Measurements from ENCODE around the gene APC.

Gene APC

GRCh38 chr5:112866739-112867138 lies 129.1 kb downstream of the APC start:
- no CpG with 5 or more reads among the region's 2 CpGs for WGBS (ENCODE audit: insufficient coverage, insufficient read length)
- no peak for DNase-seq (ENCODE audit: low read depth, low spot score)
- H3K27ac ChIP-seq (ENCODE audit: low read length), result no peak overlapping the region
- no peaks in the 10 kb centered on the region for H3K9me3 ChIP-seq (ENCODE audit: control insufficient read depth, insufficient read depth, low read length)
- no peaks in the 10 kb centered on the region for H3K27me3 ChIP-seq (ENCODE audit: control insufficient read depth, insufficient read depth, low read length)
- no peak overlapping the region for H3K4me3 ChIP-seq (ENCODE audit: low read length)
- peaks cover 14% of the 10 kb centered on the region; the same call in 1 of the 2 replicates for H3K36me3 ChIP-seq (ENCODE audit: control insufficient read depth, insufficient read depth, low read length)
- H3K4me1 ChIP-seq (ENCODE audit: control insufficient read depth, insufficient read depth, low read length), result no peaks in the 10 kb centered on the region

GRCh38 chr5:112867411-112867810 lies 129.7 kb downstream of the APC start:
- H3K36me3 ChIP-seq (ENCODE audit: control insufficient read depth, insufficient read depth, low read length), result peaks cover 14% of the 10 kb centered on the region; the same call in 1 of the 2 replicates
- no peak overlapping the region for H3K27ac ChIP-seq (ENCODE audit: low read length)
- no peak for DNase-seq (ENCODE audit: low read depth, low spot score)
- H3K27me3 ChIP-seq (ENCODE audit: control insufficient read depth, insufficient read depth, low read length), result no peaks in the 10 kb centered on the region
- WGBS (ENCODE audit: insufficient coverage, insufficient read length), result no CpG with 5 or more reads among the region's 5 CpGs
- no peak overlapping the region for H3K4me3 ChIP-seq (ENCODE audit: low read length)
- no peaks in the 10 kb centered on the region for H3K4me1 ChIP-seq (ENCODE audit: control insufficient read depth, insufficient read depth, low read length)
- no peaks in the 10 kb centered on the region for H3K9me3 ChIP-seq (ENCODE audit: control insufficient read depth, insufficient read depth, low read length)

- peaks cover 10% of the 10 kb centered on the region; the same call in 1 of the 2 replicates for H3K36me3 ChIP-seq (ENCODE audit: control insufficient read depth, insufficient read depth, low read length)
- DNase-seq (ENCODE audit: low read depth, low spot score), result no peak
Observed at GRCh38 chr5:112869948-112870347, 132.3 kb downstream of the APC start.

GRCh38 chr5:112870966-112871365 lies 133.3 kb downstream of the APC start:
- no CpG with 5 or more reads among the region's 3 CpGs for WGBS (ENCODE audit: insufficient coverage, insufficient read length)
- peaks cover 10% of the 10 kb centered on the region; the same call in 1 of the 2 replicates for H3K36me3 ChIP-seq (ENCODE audit: control insufficient read depth, insufficient read depth, low read length)
- no peaks in the 10 kb centered on the region for H3K27me3 ChIP-seq (ENCODE audit: control insufficient read depth, insufficient read depth, low read length)
- H3K9me3 ChIP-seq (ENCODE audit: control insufficient read depth, insufficient read depth, low read length), result no peaks in the 10 kb centered on the region
- DNase-seq (ENCODE audit: low read depth, low spot score), result no peak
- H3K4me3 ChIP-seq (ENCODE audit: low read length), result no peak overlapping the region
- no peak overlapping the region for H3K27ac ChIP-seq (ENCODE audit: low read length)
- H3K4me1 ChIP-seq (ENCODE audit: control insufficient read depth, insufficient read depth, low read length), result no peaks in the 10 kb centered on the region

More at GRCh38 chr5:112869948-112870347, 132.3 kb downstream of the APC start:
- Histone ChIP-seq H3K4me1 (ENCODE audit: control insufficient read depth, insufficient read depth, low read length) (no peaks in the 10 kb centered on the region), H3K4me3 (ENCODE audit: low read length) (no peak overlapping the region), H3K27ac (ENCODE audit: low read length) (no peak overlapping the region), H3K9me3 (ENCODE audit: control insufficient read depth, insufficient read depth, low read length) (no peaks in the 10 kb centered on the region), H3K27me3 (ENCODE audit: control insufficient read depth, insufficient read depth, low read length) (no peaks in the 10 kb centered on the region)
- no CpG with 5 or more reads among the region's 3 CpGs for WGBS (ENCODE audit: insufficient coverage, insufficient read length)

GRCh38 chr5:112876362-112876761 lies 138.7 kb downstream of the APC start:
- no peak overlapping the region for H3K27ac ChIP-seq (ENCODE audit: low read length)
- H3K27me3 ChIP-seq (ENCODE audit: control insufficient read depth, insufficient read depth, low read length), result no peaks in the 10 kb centered on the region

GRCh38 chr5:112878101-112878500 lies 140.4 kb downstream of the APC start:
- DNase-seq (ENCODE audit: low read depth, low spot score), result no peak
- Histone ChIP-seq H3K9me3 (ENCODE audit: control insufficient read depth, insufficient read depth, low read length) (no peaks in the 10 kb centered on the region), H3K27me3 (ENCODE audit: control insufficient read depth, insufficient read depth, low read length) (no peaks in the 10 kb centered on the region), H3K4me1 (ENCODE audit: control insufficient read depth, insufficient read depth, low read length) (no peaks in the 10 kb centered on the region; the same call in 1 of the 2 replicates), H3K36me3 (ENCODE audit: control insufficient read depth, insufficient read depth, low read length) (no peaks in the 10 kb centered on the region; the same call in 1 of the 2 replicates), H3K27ac (ENCODE audit: low read length) (no peak overlapping the region), H3K4me3 (ENCODE audit: low read length) (no peak overlapping the region)
- no CpG with 5 or more reads among the region's 4 CpGs for WGBS (ENCODE audit: insufficient coverage, insufficient read length)

More at GRCh38 chr5:112876362-112876761, 138.7 kb downstream of the APC start:
- no peaks in the 10 kb centered on the region; the same call in 1 of the 2 replicates for H3K36me3 ChIP-seq (ENCODE audit: control insufficient read depth, insufficient read depth, low read length)
- no peak overlapping the region for H3K4me3 ChIP-seq (ENCODE audit: low read length)
- DNase-seq (ENCODE audit: low read depth, low spot score), result no peak
- H3K9me3 ChIP-seq (ENCODE audit: control insufficient read depth, insufficient read depth, low read length), result no peaks in the 10 kb centered on the region
- WGBS (ENCODE audit: insufficient coverage, insufficient read length), result no CpG with 5 or more reads among the region's 2 CpGs
- no peaks in the 10 kb centered on the region; the same call in 1 of the 2 replicates for H3K4me1 ChIP-seq (ENCODE audit: control insufficient read depth, insufficient read depth, low read length)

- Histone ChIP-seq H3K27ac (ENCODE audit: low read length) (no peak overlapping the region), H3K4me3 (ENCODE audit: low read length) (no peak overlapping the region), H3K9me3 (ENCODE audit: control insufficient read depth, insufficient read depth, low read length) (no peaks in the 10 kb centered on the region), H3K27me3 (ENCODE audit: control insufficient read depth, insufficient read depth, low read length) (no peaks in the 10 kb centered on the region), H3K36me3 (ENCODE audit: control insufficient read depth, insufficient read depth, low read length) (no peaks in the 10 kb centered on the region; the same call in 1 of the 2 replicates), H3K4me1 (ENCODE audit: control insufficient read depth, insufficient read depth, low read length) (no peaks in the 10 kb centered on the region; the same call in 1 of the 2 replicates)
- no peak for DNase-seq (ENCODE audit: low read depth, low spot score)
- WGBS (ENCODE audit: insufficient coverage, insufficient read length), result no CpG with 5 or more reads among the region's 4 CpGs
Observed at GRCh38 chr5:112878760-112879159, 141.1 kb downstream of the APC start.

GRCh38 chr5:112880219-112880964 lies 142.7 kb downstream of the APC start:
- no peak overlapping the region for H3K4me3 ChIP-seq (ENCODE audit: low read length)
- no CpG with 5 or more reads among the region's 2 CpGs for WGBS (ENCODE audit: insufficient coverage, insufficient read length)
- no peak overlapping the region for H3K27ac ChIP-seq (ENCODE audit: low read length)
- H3K36me3 ChIP-seq (ENCODE audit: control insufficient read depth, insufficient read depth, low read length), result peaks cover 5% of the 10 kb centered on the region; the same call in 1 of the 2 replicates
- no peaks in the 10 kb centered on the region for H3K9me3 ChIP-seq (ENCODE audit: control insufficient read depth, insufficient read depth, low read length)
- no peak for DNase-seq (ENCODE audit: low read depth, low spot score)
- H3K4me1 ChIP-seq (ENCODE audit: control insufficient read depth, insufficient read depth, low read length), result no peaks in the 10 kb centered on the region; the same call in 1 of the 2 replicates
- H3K27me3 ChIP-seq (ENCODE audit: control insufficient read depth, insufficient read depth, low read length), result no peaks in the 10 kb centered on the region

GRCh38 chr5:112883192-112883591 lies 145.5 kb downstream of the APC start:
- no peak for DNase-seq (ENCODE audit: low read depth, low spot score)
- Histone ChIP-seq H3K4me3 (ENCODE audit: low read length) (no peak overlapping the region), H3K27me3 (ENCODE audit: control insufficient read depth, insufficient read depth, low read length) (no peaks in the 10 kb centered on the region), H3K4me1 (ENCODE audit: control insufficient read depth, insufficient read depth, low read length) (no peaks in the 10 kb centered on the region), H3K9me3 (ENCODE audit: control insufficient read depth, insufficient read depth, low read length) (no peaks in the 10 kb centered on the region), H3K27ac (ENCODE audit: low read length) (no peak overlapping the region), H3K36me3 (ENCODE audit: control insufficient read depth, insufficient read depth, low read length) (peaks cover 11% of the 10 kb centered on the region; the same call in 1 of the 2 replicates)
- no CpG with 5 or more reads among the region's 2 CpGs for WGBS (ENCODE audit: insufficient coverage, insufficient read length)

GRCh38 chr5:112885001-112885400 lies 147.3 kb downstream of the APC start:
- Histone ChIP-seq H3K27me3 (ENCODE audit: control insufficient read depth, insufficient read depth, low read length) (no peaks in the 10 kb centered on the region), H3K36me3 (ENCODE audit: control insufficient read depth, insufficient read depth, low read length) (peaks cover 11% of the 10 kb centered on the region; the same call in 1 of the 2 replicates), H3K9me3 (ENCODE audit: control insufficient read depth, insufficient read depth, low read length) (no peaks in the 10 kb centered on the region), H3K4me3 (ENCODE audit: low read length) (no peak overlapping the region), H3K27ac (ENCODE audit: low read length) (no peak overlapping the region), H3K4me1 (ENCODE audit: control insufficient read depth, insufficient read depth, low read length) (no peaks in the 10 kb centered on the region)
- DNase-seq (ENCODE audit: low read depth, low spot score), result no peak
- no CpG with 5 or more reads among the region's 3 CpGs for WGBS (ENCODE audit: insufficient coverage, insufficient read length)
